Nephron (organoid): Measurements from ENCODE around the gene ARID3C.

Experiments
- H3K27ac Mint-ChIP-seq, 3 experiments: 2 replicates each; pipeline ENCODE4 v1.8.0; 2020; ENCODE audit warnings: mixed read lengths in 3 of 3, mild to moderate bottlenecking in 2 of 3, moderate library complexity in 1 of 3
- H3K27me3 Mint-ChIP-seq: 2 replicates; pipeline ENCODE4 v1.8.0; 2021; ENCODE audit warnings: low read depth, mild to moderate bottlenecking, moderate library complexity, mixed read lengths
- H3K36me3 Mint-ChIP-seq: 2 replicates; pipeline ENCODE4 v1.8.0; 2020; ENCODE audit warnings: low read depth, mixed read lengths
- H3K4me1 Mint-ChIP-seq: 2 replicates; pipeline ENCODE4 v1.8.0; 2020; ENCODE audit warnings: mixed read lengths
- H3K4me3 Mint-ChIP-seq, 3 experiments: 2 replicates each; pipeline ENCODE4 v1.8.0; 2020; ENCODE audit warnings: mild to moderate bottlenecking in 3 of 3, mixed read lengths in 3 of 3, moderate library complexity in 2 of 3
- H3K9me3 Mint-ChIP-seq: 2 replicates; pipeline ENCODE4 v1.8.0; 2020; ENCODE audit warnings: mixed read lengths
- TF ChIP-seq, protein P1 (sequence below), 3 experiments: fragments of 200-600 bp; sonication (generic); IDR thresholded peaks; one replicate each; pipeline ENCODE4 v1.5.0; 2021; ENCODE audit warnings: antibody characterized with exemption in 3 of 3; ENCODE audit not compliant: unreplicated experiment in 3 of 3

ARID3C gene

DNA sequence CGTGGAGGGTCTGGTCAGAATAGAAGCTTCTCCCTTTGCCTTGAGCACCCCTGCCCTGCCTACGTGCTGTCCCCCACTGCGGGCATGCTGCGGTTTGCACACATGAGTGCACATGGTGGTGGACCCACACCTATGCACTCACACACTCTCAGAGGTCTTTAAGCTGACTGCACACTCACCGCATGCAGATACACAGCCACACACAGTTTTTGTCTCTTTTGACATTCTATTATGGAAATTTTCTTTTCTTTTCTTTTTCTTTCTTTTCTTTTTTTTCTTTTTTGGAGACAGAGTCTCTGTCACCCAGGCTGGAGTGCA, 584 bp upstream of the ARID3C start:
- no peaks in the 10 kb centered on the region for H3K9me3 Mint-ChIP-seq
- peaks cover 17% of the 10 kb centered on the region for H3K4me1 Mint-ChIP-seq
- TF ChIP-seq, protein P1, sequence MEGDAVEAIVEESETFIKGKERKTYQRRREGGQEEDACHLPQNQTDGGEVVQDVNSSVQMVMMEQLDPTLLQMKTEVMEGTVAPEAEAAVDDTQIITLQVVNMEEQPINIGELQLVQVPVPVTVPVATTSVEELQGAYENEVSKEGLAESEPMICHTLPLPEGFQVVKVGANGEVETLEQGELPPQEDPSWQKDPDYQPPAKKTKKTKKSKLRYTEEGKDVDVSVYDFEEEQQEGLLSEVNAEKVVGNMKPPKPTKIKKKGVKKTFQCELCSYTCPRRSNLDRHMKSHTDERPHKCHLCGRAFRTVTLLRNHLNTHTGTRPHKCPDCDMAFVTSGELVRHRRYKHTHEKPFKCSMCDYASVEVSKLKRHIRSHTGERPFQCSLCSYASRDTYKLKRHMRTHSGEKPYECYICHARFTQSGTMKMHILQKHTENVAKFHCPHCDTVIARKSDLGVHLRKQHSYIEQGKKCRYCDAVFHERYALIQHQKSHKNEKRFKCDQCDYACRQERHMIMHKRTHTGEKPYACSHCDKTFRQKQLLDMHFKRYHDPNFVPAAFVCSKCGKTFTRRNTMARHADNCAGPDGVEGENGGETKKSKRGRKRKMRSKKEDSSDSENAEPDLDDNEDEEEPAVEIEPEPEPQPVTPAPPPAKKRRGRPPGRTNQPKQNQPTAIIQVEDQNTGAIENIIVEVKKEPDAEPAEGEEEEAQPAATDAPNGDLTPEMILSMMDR (IDR thresholded peaks at IDR 0.05; ENCODE audit: unreplicated experiment in 3 of 3) = no peak
- H3K4me3 Mint-ChIP-seq = peak overlapping the region; percentile 74 to 77 (median 77)
- peaks cover under 1% of the 10 kb centered on the region for H3K36me3 Mint-ChIP-seq
- peaks cover 82% of the 10 kb centered on the region for H3K27me3 Mint-ChIP-seq
- H3K27ac Mint-ChIP-seq = no peak overlapping the region

DNA sequence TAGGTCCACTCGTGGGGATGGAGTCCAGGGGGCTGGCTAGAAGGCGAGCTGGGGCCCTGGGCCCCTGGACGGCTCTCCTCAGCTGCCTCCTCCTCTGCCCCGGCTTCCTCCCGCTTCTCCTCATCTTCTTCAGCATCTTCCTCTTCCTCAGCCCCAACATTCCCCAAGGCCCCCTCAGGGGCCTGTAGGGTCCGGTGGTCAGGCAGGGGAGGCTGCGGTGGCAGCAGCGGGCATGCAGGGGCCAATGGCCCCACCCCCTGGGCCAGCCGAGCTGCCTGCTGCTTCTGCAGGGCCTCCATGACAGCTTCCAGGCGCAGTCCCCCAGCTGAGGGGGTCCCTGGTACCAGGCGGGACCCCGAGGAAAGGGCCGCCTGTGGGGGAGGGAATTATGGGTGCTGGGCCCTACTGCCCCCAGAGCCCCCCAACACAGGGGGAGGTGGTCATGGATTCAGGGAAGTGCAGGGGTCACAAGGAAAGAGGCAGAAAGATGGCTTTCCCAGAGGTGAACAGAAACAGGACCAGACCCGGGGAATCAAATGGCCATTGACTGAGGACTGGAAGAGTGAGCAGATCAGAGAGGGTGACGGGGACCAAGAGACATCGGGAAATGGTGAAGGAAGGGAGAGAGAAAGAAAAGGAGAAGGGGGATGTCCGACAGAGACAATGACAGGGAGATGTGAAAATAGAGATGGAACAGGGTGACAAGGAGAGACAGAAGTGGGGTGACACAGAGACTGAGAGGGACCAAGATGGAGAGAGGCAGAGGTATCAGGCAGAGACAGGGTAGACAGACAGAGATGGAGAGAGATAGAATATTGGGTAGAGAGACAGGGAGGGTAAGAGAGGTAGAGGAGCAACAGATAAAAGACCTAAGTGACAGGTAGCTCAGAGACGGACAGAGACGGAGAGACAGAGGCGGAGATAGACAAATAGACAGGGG, 880 bp downstream of the ARID3C start:
- TF ChIP-seq, protein P1 (IDR thresholded peaks at IDR 0.05; ENCODE audit: unreplicated experiment in 3 of 3) = no peak
- Mint-ChIP-seq H3K27ac (no peak overlapping the region), H3K4me1 (peaks cover 9% of the 10 kb centered on the region), H3K4me3 (peak overlapping the region; percentile 78 to 80 (median 79)), H3K9me3 (no peaks in the 10 kb centered on the region), H3K36me3 (no peaks in the 10 kb centered on the region), H3K27me3 (peaks cover 85% of the 10 kb centered on the region)

DNA sequence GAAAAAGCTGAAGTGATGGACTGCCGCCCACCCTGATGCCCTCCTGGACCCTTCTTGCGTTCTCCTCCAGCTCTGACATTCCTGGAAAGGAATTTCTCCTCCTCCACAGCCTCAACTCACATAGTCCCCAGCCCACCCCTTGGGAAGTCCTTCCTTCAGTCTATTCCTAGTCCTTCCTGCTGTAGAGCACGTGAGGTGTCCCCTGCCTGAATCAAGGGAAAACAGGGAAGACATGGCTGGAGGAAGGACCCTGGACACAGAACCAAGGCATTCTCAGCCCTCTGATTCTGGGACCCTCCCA, 3.7 kb downstream of the ARID3C start:
- Mint-ChIP-seq H3K4me3 (peak overlapping the region in 2 of 3 experiments; percentile 7 to 35), H3K27me3 (peaks cover 78% of the 10 kb centered on the region), H3K36me3 (no peaks in the 10 kb centered on the region), H3K27ac (no peak overlapping the region), H3K9me3 (no peaks in the 10 kb centered on the region), H3K4me1 (peaks cover 15% of the 10 kb centered on the region)
- TF ChIP-seq, protein P1 (IDR thresholded peaks at IDR 0.05; ENCODE audit: unreplicated experiment in 3 of 3) = no peak

DNA sequence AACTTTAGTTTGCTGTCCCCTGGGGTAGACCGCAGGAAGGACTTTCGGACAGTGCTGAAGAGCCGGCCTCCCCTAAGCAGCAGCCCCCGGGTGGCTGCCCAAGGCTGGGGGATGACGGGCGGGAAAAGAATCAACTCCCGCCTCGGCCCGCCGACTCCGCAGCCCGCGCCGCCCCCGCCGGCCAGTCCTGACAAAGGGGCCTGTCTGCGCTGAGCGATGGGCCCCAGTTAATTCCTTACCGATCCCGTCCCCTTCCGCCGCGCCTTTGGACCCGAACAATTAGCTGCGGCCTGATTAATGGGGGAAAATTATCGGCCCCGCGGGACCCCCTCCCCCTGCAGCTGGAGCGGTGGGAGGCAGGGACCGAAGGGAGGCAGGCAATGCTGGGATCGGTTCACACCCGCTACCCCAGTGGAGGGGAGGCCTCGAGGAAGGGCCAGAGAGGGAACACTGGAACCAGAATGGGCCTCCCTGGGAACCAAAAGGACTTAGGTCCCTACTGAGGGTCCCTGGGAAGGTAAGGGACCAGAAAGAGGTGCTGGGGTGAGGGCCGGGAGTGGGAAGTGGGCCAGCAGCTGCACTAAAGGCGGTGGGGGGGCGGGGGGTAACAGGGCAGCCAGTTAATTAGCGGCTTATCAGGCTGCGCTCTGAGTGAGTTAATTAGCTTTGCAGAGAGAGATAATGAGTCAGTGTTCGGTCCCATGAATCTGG, 4.2 kb downstream of the ARID3C start:
- TF ChIP-seq, protein P1 (IDR thresholded peaks at IDR 0.05; ENCODE audit: unreplicated experiment in 3 of 3) = no peak
- Mint-ChIP-seq H3K9me3 (no peaks in the 10 kb centered on the region), H3K36me3 (no peaks in the 10 kb centered on the region), H3K4me1 (peaks cover 20% of the 10 kb centered on the region), H3K27ac (no peak overlapping the region), H3K27me3 (peaks cover 73% of the 10 kb centered on the region), H3K4me3 (peak overlapping the region in 2 of 3 experiments; percentile 7 to 35)

DNA sequence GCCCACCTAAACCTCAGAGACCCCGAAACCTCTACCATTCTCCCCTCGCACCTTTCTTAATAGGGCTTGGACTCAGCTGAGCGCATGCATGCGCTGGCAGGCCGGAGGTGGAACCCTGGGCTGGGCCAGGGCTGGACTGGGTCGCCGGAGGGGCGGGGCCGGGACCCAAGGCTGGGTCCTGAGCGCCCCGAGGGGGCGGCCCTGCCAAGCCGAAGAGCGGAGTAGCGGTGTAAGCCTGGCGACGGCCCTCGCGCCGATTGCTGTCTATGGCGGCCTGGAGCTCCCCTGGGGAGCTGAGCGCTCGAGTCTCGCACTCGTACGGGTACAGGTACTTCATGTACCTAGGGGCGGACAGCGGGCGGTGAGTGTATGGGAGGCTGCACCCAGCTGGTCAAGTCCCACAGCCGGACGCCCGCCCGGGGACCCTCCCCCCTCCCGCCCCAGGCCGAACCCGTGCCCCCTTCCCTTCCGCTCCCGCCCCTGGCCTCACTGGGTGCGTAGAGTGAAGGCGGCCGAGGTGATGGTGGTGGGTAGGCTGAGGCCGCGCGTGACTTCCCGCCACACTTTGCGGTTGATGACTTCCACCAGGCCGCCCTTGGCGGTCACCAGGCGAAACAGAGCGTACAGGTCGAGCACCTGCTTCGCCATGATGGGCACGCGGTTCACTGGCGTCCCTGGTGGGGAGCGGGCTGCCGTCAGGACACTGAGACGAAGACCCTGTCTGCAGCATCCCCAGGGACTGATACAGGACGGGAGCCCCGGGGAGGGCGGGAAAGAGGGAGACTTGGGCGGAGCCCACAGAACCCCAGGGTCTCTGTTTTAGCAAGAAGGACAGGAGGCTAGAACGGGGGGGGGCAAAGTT, 5.3 kb downstream of the ARID3C start:
- no peak overlapping the region for H3K27ac Mint-ChIP-seq
- TF ChIP-seq, protein P1 (IDR thresholded peaks at IDR 0.05; ENCODE audit: unreplicated experiment in 3 of 3) = no peak

More for the DNA sequence above, 5.3 kb downstream of the ARID3C start:
- peaks cover 65% of the 10 kb centered on the region for H3K27me3 Mint-ChIP-seq
- peaks cover 27% of the 10 kb centered on the region for H3K4me1 Mint-ChIP-seq
- no peaks in the 10 kb centered on the region for H3K9me3 Mint-ChIP-seq
- peak overlapping the region in 2 of 3 experiments; percentile 43 to 53 for H3K4me3 Mint-ChIP-seq
- H3K36me3 Mint-ChIP-seq = no peaks in the 10 kb centered on the region
